HepG2 (cell line): ENCODE measurements around the gene SCYGR6. TPM values are rescaled to one million over a fixed set of nuclear protein-coding genes. Genes with fewer than 3 reads are reported as not detected.

Experiments
- BRD4 ChIP-seq: sonication (generic); formaldehyde crosslinking; IDR thresholded peaks from 2 replicates; pipeline ENCODE4 v1.4.0; 2020; ENCODE audit warnings: missing genetic modification reagents
- CREBL2 ChIP-seq: sonication (generic); formaldehyde crosslinking; IDR thresholded peaks from 2 replicates; pipeline ENCODE4 v1.8.1; 2023; ENCODE audit warnings: missing genetic modification reagents, mild to moderate bottlenecking, borderline replicate concordance
- FOXK1 ChIP-seq: sonication (generic); formaldehyde crosslinking; IDR thresholded peaks from 2 replicates; pipeline ENCODE4 v1.4.0; 2020; ENCODE audit warnings: low read depth, missing genetic modification reagents, borderline replicate concordance
- FOXO4 ChIP-seq: sonication (generic); formaldehyde crosslinking; conservative IDR thresholded peaks from 2 replicates; pipeline ENCODE4 v1.8.1; 2023; ENCODE audit warnings: missing genetic modification reagents
- HCFC1 ChIP-seq: fragments of 150-350 bp; IDR thresholded peaks from 2 replicates; pipeline ENCODE4 v1.6.1; 2014; ENCODE audit warnings: low read depth, low read length
- HNRNPH1 ChIP-seq: fragments of 200-400 bp; formaldehyde crosslinking; optimal IDR thresholded peaks from 2 replicates; pipeline ENCODE3; 2017; ENCODE audit warnings: mild to moderate bottlenecking, low read depth, low read length
- IRX3 ChIP-seq: sonication (generic); formaldehyde crosslinking; IDR thresholded peaks from 2 replicates; pipeline ENCODE4 v1.8.1; 2023; ENCODE audit warnings: mild to moderate bottlenecking, low read depth, missing genetic modification reagents, borderline replicate concordance
- ISL2 ChIP-seq: sonication (generic); formaldehyde crosslinking; IDR thresholded peaks from 2 replicates; pipeline ENCODE4 v1.5.0; 2020; ENCODE audit warnings: missing genetic modification reagents
- NR2C2 ChIP-seq: sonication (generic); formaldehyde crosslinking; IDR thresholded peaks from 2 replicates; pipeline ENCODE4 v1.4.0; 2020; ENCODE audit warnings: missing genetic modification reagents, mild to moderate bottlenecking, moderate library complexity, borderline replicate concordance
- PHF21A ChIP-seq: sonication (generic); formaldehyde crosslinking; IDR thresholded peaks from 2 replicates; pipeline ENCODE4 v1.5.0; 2020; ENCODE audit warnings: mild to moderate bottlenecking, missing genetic modification reagents
- SKIL ChIP-seq: sonication (generic); formaldehyde crosslinking; IDR thresholded peaks from 2 replicates; pipeline ENCODE4 v1.8.0; 2022; ENCODE audit warnings: missing genetic modification reagents, mild to moderate bottlenecking, moderate library complexity, borderline replicate concordance
- STAG1 ChIP-seq: sonication (generic); formaldehyde crosslinking; IDR thresholded peaks from 2 replicates; pipeline ENCODE4 v1.4.0; 2020; ENCODE audit warnings: missing genetic modification reagents
- TRIM22 ChIP-seq: fragments of 450-650 bp; IDR thresholded peaks from 2 replicates; pipeline ENCODE4 v1.6.1; 2017
- XRCC5 ChIP-seq: fragments of 200-400 bp; formaldehyde crosslinking; optimal IDR thresholded peaks from 2 replicates; pipeline ENCODE3; 2017; ENCODE audit warnings: mild to moderate bottlenecking, low read length
- ZNF121 ChIP-seq: sonication (generic); formaldehyde crosslinking; IDR thresholded peaks from 2 replicates; pipeline ENCODE4 v1.5.0; 2020; ENCODE audit warnings: mild to moderate bottlenecking, missing genetic modification reagents
- ZNF331 ChIP-seq: sonication (generic); formaldehyde crosslinking; IDR thresholded peaks from 2 replicates; pipeline ENCODE4 v1.4.0; 2020; ENCODE audit warnings: missing genetic modification reagents
- ZNF414 ChIP-seq: sonication (generic); formaldehyde crosslinking; IDR thresholded peaks from 2 replicates; pipeline ENCODE4 v1.5.0; 2020; ENCODE audit warnings: missing genetic modification reagents
- ZNF615 ChIP-seq: sonication (generic); formaldehyde crosslinking; IDR thresholded peaks from 2 replicates; pipeline ENCODE4 v1.5.0; 2020; ENCODE audit warnings: mild to moderate bottlenecking, missing genetic modification reagents, borderline replicate concordance
- ZNF75D ChIP-seq: sonication (generic); formaldehyde crosslinking; IDR thresholded peaks from 2 replicates; pipeline ENCODE4 v1.8.1; 2023; ENCODE audit warnings: missing genetic modification reagents, mild to moderate bottlenecking, borderline replicate concordance
- ZNF772 ChIP-seq: sonication (generic); formaldehyde crosslinking; IDR thresholded peaks from 2 replicates; pipeline ENCODE4 v1.5.0; 2020; ENCODE audit warnings: mild to moderate bottlenecking, missing genetic modification reagents
- ZNF879 ChIP-seq: sonication (generic); formaldehyde crosslinking; IDR thresholded peaks from 2 replicates; pipeline ENCODE4 v1.8.1; 2023; ENCODE audit warnings: missing genetic modification reagents
- polyA plus RNA-seq, 8 experiments: library from polyadenylated mRNA; depleted of rRNA in 3 of 8; stranded (reverse) in 7 of 8; unstranded in 1 of 8; fragments of >200 nt; fragmentation: Illumina TruSeq in 4 of 8; extraction: Trizol in 4 of 8; gene quantifications; 2 replicates each; pipeline versions ENCODE4 v1.2.1 to v1.2.3, GENCODE V29; 2011 to 2016; ENCODE audit warnings: low read depth in 4 of 8, missing spikeins in 1 of 8, mixed read lengths in 1 of 8; ENCODE audit not compliant: insufficient read depth in 1 of 8
- total RNA-seq, 5 experiments: library from RNA; depleted of rRNA; stranded (reverse); fragments of >200 nt; fragmentation: Illumina TruSeq; extraction: Trizol; gene quantifications; 2 replicates each; pipeline ENCODE4 v1.2.3, GENCODE V29; 2016; ENCODE audit warnings: low read depth in 1 of 5

SCYGR6 gene
- total and polyA plus RNA-seq, 2 of the 13 experiments (the other 11 are each of a cell fraction or from before 2014, with no cell fraction given) = not detected

- no peak for TF ChIP-seq IRX3 (CRISPR knock-in tag)
- TF ChIP-seq HCFC1 = no peak
- no peak for TF ChIP-seq ZNF75D (CRISPR knock-in tag)
- TF ChIP-seq SKIL = no peak
- no peak for TF ChIP-seq ZNF879 (CRISPR knock-in tag)
- TF ChIP-seq CREBL2 (CRISPR knock-in tag) = no peak
- TF ChIP-seq HNRNPH1 = no peak
- TF ChIP-seq TRIM22 = no peak
- TF ChIP-seq ISL2 = peak; percentile 62; the same call in 1 of the 2 replicates
- no peak for TF ChIP-seq ZNF414 (CRISPR knock-in tag)
- peak; percentile 64; the same call in 1 of the 2 replicates for TF ChIP-seq FOXK1
- TF ChIP-seq FOXO4 = no peak
- no peak for TF ChIP-seq BRD4 (CRISPR knock-in tag)
- peak; percentile 99 for TF ChIP-seq STAG1 (CRISPR knock-in tag)
- no peak for TF ChIP-seq NR2C2 (CRISPR knock-in tag)
- peak; percentile 92 for TF ChIP-seq XRCC5
- TF ChIP-seq ZNF772 (CRISPR knock-in tag) = peak; percentile 55; the same call in 1 of the 2 replicates
- TF ChIP-seq ZNF615 (CRISPR knock-in tag) = no peak
- no peak for TF ChIP-seq PHF21A (CRISPR knock-in tag)
- TF ChIP-seq ZNF331 = peak; percentile 78
- peak; percentile 86 for TF ChIP-seq ZNF121 (CRISPR knock-in tag)
These were observed 41.9 kb upstream of the SCYGR6 start (continued) for GRCh38 chr2:227766373-227766883.
